SJCRH30 (cell line): ENCODE results near the gene GREB1L. TPM values are rescaled to one million over a fixed set of nuclear protein-coding genes. Genes with fewer than 3 reads are reported as not detected.
"Not testable (repeated sequence)": the region's sequence is repeated elsewhere in the genome, so short reads cannot be mapped to it uniquely, and the experiment has no call there.

Experiments
- DNase-seq, 2 experiments: peaks; one replicate each; pipeline ENCODE4 v3.0.0-alpha.2; 2015 to 2020
- H3K27ac ChIP-seq: fragments of 250-450 bp; sonication (Bioruptor Pico); 2 replicates; pipeline ENCODE4 v1.5.1; 2020; ENCODE audit warnings: mild to moderate bottlenecking, moderate library complexity
- H3K27me3 ChIP-seq: fragments of 250-450 bp; sonication (Bioruptor Pico); 2 replicates; pipeline ENCODE4 v1.5.1; 2020; ENCODE audit warnings: mild to moderate bottlenecking, moderate library complexity
- H3K36me3 ChIP-seq: fragments of 250-450 bp; sonication (Bioruptor Pico); 2 replicates; pipeline ENCODE4 v1.5.1; 2020; ENCODE audit warnings: mild to moderate bottlenecking, moderate library complexity
- H3K4me1 ChIP-seq: fragments of 250-450 bp; sonication (Bioruptor Pico); 2 replicates; pipeline ENCODE4 v1.5.1; 2020; ENCODE audit warnings: mild to moderate bottlenecking, moderate library complexity
- H3K4me3 ChIP-seq: fragments of 250-450 bp; sonication (Bioruptor Pico); 2 replicates; pipeline ENCODE4 v1.5.1; 2020; ENCODE audit warnings: mild to moderate bottlenecking, moderate library complexity
- H3K9me3 ChIP-seq: fragments of 250-450 bp; sonication (Bioruptor Pico); replicated peaks from 2 replicates; pipeline ENCODE4 v1.5.1; 2020; ENCODE audit warnings: mild to moderate bottlenecking, moderate library complexity
- total RNA-seq: library from RNA; depleted of rRNA; stranded (reverse); fragments of >200 nt; shearing (Covaris generic); gene quantifications from 2 replicates; pipeline ENCODE4 v1.2.3, GENCODE V29; 2014

Gene GREB1L
- total RNA-seq, 1 experiment from 2014 or later: not detected

GRCh38 chr18:21344860-21345259 lies 102.8 kb downstream of the GREB1L start:
- no peaks in the 10 kb centered on the region for H3K9me3 ChIP-seq
- no peaks in the 10 kb centered on the region for H3K27me3 ChIP-seq
- H3K36me3 ChIP-seq: no peaks in the 10 kb centered on the region
- no peak overlapping the region for H3K4me3 ChIP-seq
- DNase-seq: no peak
- no peak overlapping the region for H3K27ac ChIP-seq
- no peaks in the 10 kb centered on the region for H3K4me1 ChIP-seq

- no peak for DNase-seq
- Histone ChIP-seq H3K36me3 (no peaks in the 10 kb centered on the region), H3K9me3 (no peaks in the 10 kb centered on the region), H3K27ac (no peak overlapping the region), H3K4me1 (no peaks in the 10 kb centered on the region), H3K4me3 (no peak overlapping the region), H3K27me3 (no peaks in the 10 kb centered on the region)
Measured at GRCh38 chr18:21345840-21346239, 103.8 kb downstream of the GREB1L start.

- no peak for DNase-seq
- no peaks in the 10 kb centered on the region for H3K36me3 ChIP-seq
- H3K27me3 ChIP-seq: no peaks in the 10 kb centered on the region
- H3K4me3 ChIP-seq: no peak overlapping the region
- H3K27ac ChIP-seq: no peak overlapping the region
- no peaks in the 10 kb centered on the region for H3K4me1 ChIP-seq
- H3K9me3 ChIP-seq: no peaks in the 10 kb centered on the region
Measured at GRCh38 chr18:21359746-21360145, 117.7 kb downstream of the GREB1L start.

- Histone ChIP-seq H3K27ac (no peak overlapping the region), H3K4me3 (no peak overlapping the region), H3K27me3 (no peaks in the 10 kb centered on the region), H3K9me3 (no peaks in the 10 kb centered on the region), H3K36me3 (no peaks in the 10 kb centered on the region), H3K4me1 (no peaks in the 10 kb centered on the region)
- no peak for DNase-seq
Measured at GRCh38 chr18:21361307-21361880, 119.4 kb downstream of the GREB1L start.

GRCh38 chr18:21362831-21363230 lies 120.8 kb downstream of the GREB1L start:
- no peak for DNase-seq
- Histone ChIP-seq H3K36me3 (no peaks in the 10 kb centered on the region), H3K9me3 (no peaks in the 10 kb centered on the region), H3K4me1 (no peaks in the 10 kb centered on the region), H3K4me3 (no peak overlapping the region), H3K27me3 (no peaks in the 10 kb centered on the region), H3K27ac (no peak overlapping the region)

- no peak for DNase-seq
Measured at GRCh38 chr18:21363348-21363747, 121.3 kb downstream of the GREB1L start.

GRCh38 chr18:21364471-21364870 lies 122.4 kb downstream of the GREB1L start:
- no peaks in the 10 kb centered on the region for H3K9me3 ChIP-seq
- H3K27ac ChIP-seq: no peak overlapping the region

More at GRCh38 chr18:21363348-21363747, 121.3 kb downstream of the GREB1L start:
- Histone ChIP-seq H3K27me3 (no peaks in the 10 kb centered on the region), H3K27ac (no peak overlapping the region), H3K4me1 (no peaks in the 10 kb centered on the region), H3K9me3 (no peaks in the 10 kb centered on the region), H3K36me3 (no peaks in the 10 kb centered on the region), H3K4me3 (no peak overlapping the region)

GRCh38 chr18:21366896-21367295 lies 124.9 kb downstream of the GREB1L start:
- Histone ChIP-seq H3K4me3 (no peak overlapping the region), H3K27me3 (no peaks in the 10 kb centered on the region), H3K27ac (no peak overlapping the region), H3K36me3 (no peaks in the 10 kb centered on the region), H3K4me1 (no peaks in the 10 kb centered on the region), H3K9me3 (no peaks in the 10 kb centered on the region)
- DNase-seq: no peak

More at GRCh38 chr18:21364471-21364870, 122.4 kb downstream of the GREB1L start:
- H3K27me3 ChIP-seq: no peaks in the 10 kb centered on the region
- H3K4me3 ChIP-seq: no peak overlapping the region
- DNase-seq: no peak
- H3K36me3 ChIP-seq: no peaks in the 10 kb centered on the region
- H3K4me1 ChIP-seq: no peaks in the 10 kb centered on the region

- no peak for DNase-seq
- Histone ChIP-seq H3K4me3 (no peak overlapping the region), H3K9me3 (no peaks in the 10 kb centered on the region), H3K36me3 (no peaks in the 10 kb centered on the region), H3K4me1 (no peaks in the 10 kb centered on the region), H3K27me3 (no peaks in the 10 kb centered on the region), H3K27ac (no peak overlapping the region)
Measured at GRCh38 chr18:21369146-21369545, 127.1 kb downstream of the GREB1L start.

GRCh38 chr18:21369597-21369996 lies 127.6 kb downstream of the GREB1L start:
- not testable (repeated sequence) for H3K27me3 ChIP-seq, H3K4me3 ChIP-seq, H3K9me3 ChIP-seq, H3K4me1 ChIP-seq, H3K36me3 ChIP-seq, H3K27ac ChIP-seq, DNase-seq

- H3K4me3 ChIP-seq: no peak overlapping the region
- H3K9me3 ChIP-seq: no peaks in the 10 kb centered on the region
- no peak overlapping the region for H3K27ac ChIP-seq
- DNase-seq: no peak
- H3K36me3 ChIP-seq: no peaks in the 10 kb centered on the region
- H3K4me1 ChIP-seq: no peaks in the 10 kb centered on the region
- H3K27me3 ChIP-seq: no peaks in the 10 kb centered on the region
Measured at GRCh38 chr18:21383031-21383430, 141.0 kb downstream of the GREB1L start.

- no peak overlapping the region for H3K27ac ChIP-seq
- H3K36me3 ChIP-seq: no peaks in the 10 kb centered on the region
- DNase-seq: no peak
- H3K4me1 ChIP-seq: no peaks in the 10 kb centered on the region
- H3K4me3 ChIP-seq: no peak overlapping the region
- no peaks in the 10 kb centered on the region for H3K27me3 ChIP-seq
- H3K9me3 ChIP-seq: no peaks in the 10 kb centered on the region
Measured at GRCh38 chr18:21386523-21387240, 144.7 kb downstream of the GREB1L start.

GRCh38 chr18:21387886-21388285 lies 145.9 kb downstream of the GREB1L start:
- no peak overlapping the region for H3K27ac ChIP-seq
- no peaks in the 10 kb centered on the region for H3K27me3 ChIP-seq
- no peaks in the 10 kb centered on the region for H3K9me3 ChIP-seq
- H3K4me1 ChIP-seq: no peaks in the 10 kb centered on the region
- DNase-seq: no peak
- no peak overlapping the region for H3K4me3 ChIP-seq
- H3K36me3 ChIP-seq: no peaks in the 10 kb centered on the region

- H3K36me3 ChIP-seq: no peaks in the 10 kb centered on the region
- H3K9me3 ChIP-seq: no peaks in the 10 kb centered on the region
- H3K27ac ChIP-seq: no peak overlapping the region
- no peaks in the 10 kb centered on the region for H3K27me3 ChIP-seq
- no peaks in the 10 kb centered on the region for H3K4me1 ChIP-seq
- DNase-seq: no peak
- no peak overlapping the region for H3K4me3 ChIP-seq
Measured at GRCh38 chr18:21389283-21389682, 147.3 kb downstream of the GREB1L start.

GRCh38 chr18:21389903-21390302 lies 147.9 kb downstream of the GREB1L start:
- Histone ChIP-seq H3K4me3 (no peak overlapping the region), H3K4me1 (no peaks in the 10 kb centered on the region), H3K27ac (no peak overlapping the region), H3K27me3 (no peaks in the 10 kb centered on the region), H3K9me3 (no peaks in the 10 kb centered on the region), H3K36me3 (no peaks in the 10 kb centered on the region)
- no peak for DNase-seq
